Left ventricle myocardium inferior (tissue), 1 donor: ENCODE data around the gene BRAF. TPM values are rescaled to one million over a fixed set of nuclear protein-coding genes. Genes with fewer than 3 reads are reported as not detected.

ENCODE experiments used
- DNase-seq: peaks from one replicate; pipeline ENCODE4 v3.0.0-alpha.2; 2020
- H3K27ac ChIP-seq: fragments of 200-600 bp; replicated peaks from 2 replicates; pipeline ENCODE4 v1.8.0; 2021
- H3K27me3 ChIP-seq: fragments of 200-600 bp; 2 replicates; pipeline ENCODE4 v1.8.0; 2021; ENCODE audit warnings: low read depth
- H3K36me3 ChIP-seq: fragments of 200-600 bp; 2 replicates; pipeline ENCODE4 v1.8.0; 2021
- H3K4me1 ChIP-seq: fragments of 200-600 bp; 2 replicates; pipeline ENCODE4 v1.8.0; 2021
- H3K4me3 ChIP-seq: fragments of 200-600 bp; 2 replicates; pipeline ENCODE4 v1.8.0; 2021; ENCODE audit warnings: mild to moderate bottlenecking, moderate library complexity
- H3K9me3 ChIP-seq: fragments of 200-600 bp; replicated peaks from 2 replicates; pipeline ENCODE4 v1.8.0; 2021
- CTCF ChIP-seq: fragments of 200-600 bp; IDR thresholded peaks from 2 replicates; pipeline ENCODE4 v1.8.0; 2021; ENCODE audit warnings: antibody characterized with exemption, mild to moderate bottlenecking, borderline replicate concordance
- intact Hi-C: fragments of 100-400 bp; cut with micrococcal nuclease; formaldehyde crosslinking; loops from one replicate; pipeline ENCODE4 v1.11.0; 2022
- total RNA-seq: library from RNA; stranded (reverse); fragmentation: NEBNext Ultra II Directional; extraction: Animal tissue kit (Norgen Biotek cat#: 25700); gene quantifications from one replicate; pipeline ENCODE4 v1.2.1, GENCODE V29; 2021
- donor health status: DM: no; HTN: yes; CAD: no; lungs with severe emphysema.

BRAF gene
- total RNA-seq, 1 donor from 2014 or later, result 18.8 TPM

GRCh38 chr7:140870003-140870402 is 54.7 kb downstream of the BRAF start:
- H3K36me3 ChIP-seq, result no peaks in the 10 kb centered on the region
- no peak for DNase-seq
- peaks cover 33% of the 10 kb centered on the region for H3K4me1 ChIP-seq
- no peak overlapping the region for H3K4me3 ChIP-seq
- H3K27me3 ChIP-seq, result no peaks in the 10 kb centered on the region
- no peak for TF ChIP-seq CTCF
- no peak overlapping the region for H3K27ac ChIP-seq
- H3K9me3 ChIP-seq, result no peaks in the 10 kb centered on the region
- intact Hi-C loops, result no loop called here

GRCh38 chr7:140869430-140869829 is 55.3 kb downstream of the BRAF start:
- intact Hi-C loops, result no loop called here
- TF ChIP-seq CTCF, result no peak
- DNase-seq, result no peak

GRCh38 chr7:140867467-140868462 is 57.0 kb downstream of the BRAF start:
- Histone ChIP-seq H3K27ac (no peak overlapping the region), H3K36me3 (no peaks in the 10 kb centered on the region), H3K9me3 (no peaks in the 10 kb centered on the region), H3K4me1 (peaks cover 33% of the 10 kb centered on the region), H3K4me3 (no peak overlapping the region), H3K27me3 (no peaks in the 10 kb centered on the region)
- intact Hi-C loops, result no loop called here
- DNase-seq, result no peak
- TF ChIP-seq CTCF, result no peak

More at GRCh38 chr7:140869430-140869829, 55.3 kb downstream of the BRAF start:
- Histone ChIP-seq H3K9me3 (no peaks in the 10 kb centered on the region), H3K27ac (no peak overlapping the region), H3K27me3 (no peaks in the 10 kb centered on the region), H3K4me3 (no peak overlapping the region), H3K4me1 (peaks cover 33% of the 10 kb centered on the region), H3K36me3 (no peaks in the 10 kb centered on the region)

- TF ChIP-seq CTCF, result no peak
- intact Hi-C loops, result no loop called here
- H3K27ac ChIP-seq, result no peak overlapping the region
- no peak for DNase-seq
- no peak overlapping the region for H3K4me3 ChIP-seq
- no peaks in the 10 kb centered on the region for H3K27me3 ChIP-seq
- no peaks in the 10 kb centered on the region for H3K9me3 ChIP-seq
- peaks cover 36% of the 10 kb centered on the region for H3K4me1 ChIP-seq
- H3K36me3 ChIP-seq, result no peaks in the 10 kb centered on the region
Observed at GRCh38 chr7:140866926-140867325, 57.8 kb downstream of the BRAF start.

GRCh38 chr7:140864732-140865131 is 60.0 kb downstream of the BRAF start:
- intact Hi-C loops, result no loop called here
- Histone ChIP-seq H3K27ac (no peak overlapping the region), H3K27me3 (no peaks in the 10 kb centered on the region), H3K36me3 (no peaks in the 10 kb centered on the region), H3K4me1 (peaks cover 33% of the 10 kb centered on the region), H3K9me3 (no peaks in the 10 kb centered on the region), H3K4me3 (no peak overlapping the region)
- no peak for DNase-seq
- no peak for TF ChIP-seq CTCF
